Progenitor cell of endocrine pancreas (in vitro differentiated cells): ENCODE results near the gene SART1. TPM values are rescaled to one million over a fixed set of nuclear protein-coding genes. Genes with fewer than 3 reads are reported as not detected.

Experiments
- DNase-seq: peaks from one replicate; pipeline ENCODE4 v3.0.0; 2021; ENCODE audit warnings: low spot score; ENCODE audit not compliant: unreplicated experiment
- H3K27ac Mint-ChIP-seq: 2 replicates; pipeline ENCODE4 v1.8.0; 2021; ENCODE audit warnings: mild to moderate bottlenecking, moderate library complexity, mixed read lengths
- H3K27me3 Mint-ChIP-seq: 2 replicates; pipeline ENCODE4 v1.8.0; 2021; ENCODE audit warnings: mixed read lengths
- H3K36me3 Mint-ChIP-seq: 2 replicates; pipeline ENCODE4 v1.8.0; 2022; ENCODE audit warnings: mixed read lengths; ENCODE audit not compliant: insufficient read depth
- H3K4me1 Mint-ChIP-seq: 2 replicates; pipeline ENCODE4 v1.8.0; 2021; ENCODE audit warnings: low read depth, mixed read lengths
- H3K4me3 Mint-ChIP-seq: 2 replicates; pipeline ENCODE4 v1.8.0; 2021; ENCODE audit warnings: low read depth, mild to moderate bottlenecking, moderate library complexity, mixed read lengths
- H3K9me3 Mint-ChIP-seq: 2 replicates; pipeline ENCODE4 v1.8.0; 2021; ENCODE audit warnings: low read depth, mixed read lengths
- long read RNA-seq: library from polyadenylated mRNA; unstranded; transcript quantifications from one replicate; pipeline ENCODE4 v2.0.0, GENCODE V29; 2020
- total RNA-seq: library from RNA; stranded (reverse); gene quantifications from 2 replicates; pipeline ENCODE4 v1.2.1, GENCODE V29; 2021
- TF ChIP-seq, protein P1 (sequence below): fragments of 200-600 bp; sonication (generic); IDR thresholded peaks from one replicate; pipeline ENCODE4 v1.5.0; 2021; ENCODE audit warnings: antibody characterized with exemption, mild to moderate bottlenecking; ENCODE audit not compliant: unreplicated experiment

SART1 gene, protein sequence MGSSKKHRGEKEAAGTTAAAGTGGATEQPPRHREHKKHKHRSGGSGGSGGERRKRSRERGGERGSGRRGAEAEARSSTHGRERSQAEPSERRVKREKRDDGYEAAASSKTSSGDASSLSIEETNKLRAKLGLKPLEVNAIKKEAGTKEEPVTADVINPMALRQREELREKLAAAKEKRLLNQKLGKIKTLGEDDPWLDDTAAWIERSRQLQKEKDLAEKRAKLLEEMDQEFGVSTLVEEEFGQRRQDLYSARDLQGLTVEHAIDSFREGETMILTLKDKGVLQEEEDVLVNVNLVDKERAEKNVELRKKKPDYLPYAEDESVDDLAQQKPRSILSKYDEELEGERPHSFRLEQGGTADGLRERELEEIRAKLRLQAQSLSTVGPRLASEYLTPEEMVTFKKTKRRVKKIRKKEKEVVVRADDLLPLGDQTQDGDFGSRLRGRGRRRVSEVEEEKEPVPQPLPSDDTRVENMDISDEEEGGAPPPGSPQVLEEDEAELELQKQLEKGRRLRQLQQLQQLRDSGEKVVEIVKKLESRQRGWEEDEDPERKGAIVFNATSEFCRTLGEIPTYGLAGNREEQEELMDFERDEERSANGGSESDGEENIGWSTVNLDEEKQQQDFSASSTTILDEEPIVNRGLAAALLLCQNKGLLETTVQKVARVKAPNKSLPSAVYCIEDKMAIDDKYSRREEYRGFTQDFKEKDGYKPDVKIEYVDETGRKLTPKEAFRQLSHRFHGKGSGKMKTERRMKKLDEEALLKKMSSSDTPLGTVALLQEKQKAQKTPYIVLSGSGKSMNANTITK
- total RNA-seq = 51.2 and 53.1 TPM in 2 replicates
- long read RNA-seq, partial matches to known transcripts = 1 of 1 reads
- long read RNA-seq, other reads (novel, unspliced or antisense) = 0 of 1 reads

GRCh38 chr11:65961267-65962140, at the start of gene SART1:
Gene SART1 (plus strand): TSS chr11:65961734. CDS start chr11:65961781, 47 bp downstream.
- Mint-ChIP-seq H3K4me3 (peak within 1 kb of the TSS; percentile 91), H3K4me1 (peaks cover 15% of the 10 kb centered on the region), H3K36me3 (peaks cover 10% of the 10 kb centered on the region), H3K27me3 (no peaks in the 10 kb centered on the region), H3K9me3 (no peaks in the 10 kb centered on the region), H3K27ac (peak within 1 kb of the TSS; percentile 96)
- TF ChIP-seq, protein P1, sequence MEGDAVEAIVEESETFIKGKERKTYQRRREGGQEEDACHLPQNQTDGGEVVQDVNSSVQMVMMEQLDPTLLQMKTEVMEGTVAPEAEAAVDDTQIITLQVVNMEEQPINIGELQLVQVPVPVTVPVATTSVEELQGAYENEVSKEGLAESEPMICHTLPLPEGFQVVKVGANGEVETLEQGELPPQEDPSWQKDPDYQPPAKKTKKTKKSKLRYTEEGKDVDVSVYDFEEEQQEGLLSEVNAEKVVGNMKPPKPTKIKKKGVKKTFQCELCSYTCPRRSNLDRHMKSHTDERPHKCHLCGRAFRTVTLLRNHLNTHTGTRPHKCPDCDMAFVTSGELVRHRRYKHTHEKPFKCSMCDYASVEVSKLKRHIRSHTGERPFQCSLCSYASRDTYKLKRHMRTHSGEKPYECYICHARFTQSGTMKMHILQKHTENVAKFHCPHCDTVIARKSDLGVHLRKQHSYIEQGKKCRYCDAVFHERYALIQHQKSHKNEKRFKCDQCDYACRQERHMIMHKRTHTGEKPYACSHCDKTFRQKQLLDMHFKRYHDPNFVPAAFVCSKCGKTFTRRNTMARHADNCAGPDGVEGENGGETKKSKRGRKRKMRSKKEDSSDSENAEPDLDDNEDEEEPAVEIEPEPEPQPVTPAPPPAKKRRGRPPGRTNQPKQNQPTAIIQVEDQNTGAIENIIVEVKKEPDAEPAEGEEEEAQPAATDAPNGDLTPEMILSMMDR = no peak
- DNase-seq = peak; percentile 91

DNA sequence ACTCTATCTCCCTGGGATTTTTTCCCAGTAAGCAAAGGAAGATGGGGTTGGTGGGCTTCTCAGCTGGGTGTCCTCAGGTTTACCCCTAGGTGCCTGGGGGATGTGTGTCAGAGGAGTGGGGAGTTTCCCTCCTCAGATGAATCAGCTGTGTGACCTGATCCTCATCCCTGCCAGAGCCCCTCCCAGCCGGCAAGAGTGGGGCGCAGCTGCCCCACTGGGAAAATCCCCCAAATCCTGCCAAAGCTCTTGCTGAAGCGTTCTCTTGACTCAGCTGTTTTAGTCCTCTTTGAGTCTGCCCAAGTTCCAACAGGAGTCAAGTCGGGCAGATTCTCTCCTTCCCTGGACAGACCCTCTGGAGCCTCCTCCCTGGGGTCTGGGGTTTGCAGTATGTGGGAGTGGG, 48.7 kb upstream of the SART1 start:
- Mint-ChIP-seq H3K27me3 (peaks cover 20% of the 10 kb centered on the region), H3K9me3 (no peaks in the 10 kb centered on the region), H3K4me1 (peaks cover 2% of the 10 kb centered on the region), H3K36me3 (no peaks in the 10 kb centered on the region), H3K4me3 (no peak overlapping the region), H3K27ac (no peak overlapping the region)
- DNase-seq = no peak
- TF ChIP-seq, protein P1 = no peak

DNA sequence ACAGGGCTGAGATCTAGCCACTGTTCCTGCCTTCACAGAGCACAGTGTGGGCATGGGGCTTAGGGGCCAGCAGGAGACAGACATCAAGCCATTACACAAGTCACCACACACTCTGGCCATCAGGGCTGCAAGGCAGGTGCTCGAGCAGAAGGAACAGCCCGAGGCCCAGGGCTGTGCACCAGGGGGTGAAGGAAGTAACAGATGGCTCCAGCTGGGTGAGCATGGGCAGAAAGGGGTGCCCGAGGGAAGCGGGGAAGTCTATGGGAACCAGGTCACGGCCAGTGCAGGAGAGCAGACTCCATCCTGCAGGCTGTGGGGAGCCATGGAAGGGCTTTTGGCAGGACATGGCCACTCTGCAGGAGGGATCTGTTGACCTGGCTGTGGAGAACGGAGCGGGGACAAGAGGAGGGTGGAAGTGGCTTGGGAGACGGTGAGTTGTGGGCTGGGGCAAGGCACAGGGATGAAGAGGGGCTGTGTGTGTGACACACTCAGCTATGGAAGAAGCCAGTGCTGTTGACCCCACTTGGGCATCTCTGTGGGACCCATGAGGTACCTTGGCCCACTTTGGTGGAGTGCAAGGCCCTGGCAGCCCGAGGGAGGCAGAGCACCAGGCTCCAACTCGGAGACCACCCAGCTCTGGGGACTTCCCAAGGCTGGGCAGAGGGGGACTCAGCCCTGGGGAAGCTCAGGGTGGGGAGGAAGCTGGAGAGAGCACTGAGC, 46.3 kb upstream of the SART1 start:
- TF ChIP-seq, protein P1 = no peak
- Mint-ChIP-seq H3K27me3 (peaks cover 5% of the 10 kb centered on the region), H3K27ac (peak overlapping the region; percentile 76), H3K4me1 (peaks cover 6% of the 10 kb centered on the region), H3K9me3 (no peaks in the 10 kb centered on the region), H3K36me3 (no peaks in the 10 kb centered on the region), H3K4me3 (peak overlapping the region; percentile 47)
- DNase-seq = no peak

- DNase-seq = no peak
- TF ChIP-seq, protein P1 = no peak
- H3K4me3 Mint-ChIP-seq = no peak overlapping the region
- H3K36me3 Mint-ChIP-seq = no peaks in the 10 kb centered on the region
- H3K4me1 Mint-ChIP-seq = peaks cover 6% of the 10 kb centered on the region
- peaks cover 5% of the 10 kb centered on the region for H3K27me3 Mint-ChIP-seq
- no peaks in the 10 kb centered on the region for H3K9me3 Mint-ChIP-seq
- H3K27ac Mint-ChIP-seq = no peak overlapping the region
Observed at GRCh38 chr11:65915821-65916251, 45.7 kb upstream of the SART1 start.
